Neural crest cell (in vitro differentiated cells): ENCODE data around the gene NTRK2. TPM values are rescaled to one million over a fixed set of nuclear protein-coding genes. Genes with fewer than 3 reads are reported as not detected.

Experiments used
- DNase-seq: peaks from one replicate; pipeline ENCODE4 v3.0.0; 2021; ENCODE audit warnings: low read depth, mixed read lengths, low spot score
- H3K27ac Mint-ChIP-seq: one replicate; pipeline ENCODE4 v1.8.0; 2021; ENCODE audit warnings: mild to moderate bottlenecking, mixed read lengths; ENCODE audit not compliant: unreplicated experiment
- H3K27me3 Mint-ChIP-seq: 2 replicates; pipeline ENCODE4 v1.8.0; 2021; ENCODE audit warnings: low read depth, mild to moderate bottlenecking, mixed read lengths
- H3K36me3 Mint-ChIP-seq: 2 replicates; pipeline ENCODE4 v1.8.0; 2021; ENCODE audit warnings: low read depth, mild to moderate bottlenecking, mixed read lengths
- H3K4me1 Mint-ChIP-seq: 2 replicates; pipeline ENCODE4 v1.8.0; 2021; ENCODE audit warnings: mixed read lengths
- H3K4me3 Mint-ChIP-seq: one replicate; pipeline ENCODE4 v1.8.0; 2021; ENCODE audit warnings: mild to moderate bottlenecking, mixed read lengths
- H3K9me3 Mint-ChIP-seq: 2 replicates; pipeline ENCODE4 v1.8.0; 2021; ENCODE audit warnings: mixed read lengths
- long read RNA-seq: library from polyadenylated mRNA; unstranded; transcript quantifications from one replicate; pipeline ENCODE4 v2.0.0, GENCODE V29; 2020
- total RNA-seq: library from RNA; stranded (reverse); gene quantifications from 2 replicates; pipeline ENCODE4 v1.2.1, GENCODE V29; 2021
- TF ChIP-seq, protein P1 (sequence below): fragments of 200-600 bp; sonication (generic); conservative IDR thresholded peaks from 2 replicates; pipeline ENCODE4 v1.5.0; 2021; ENCODE audit warnings: antibody characterized with exemption, mild to moderate bottlenecking

NTRK2 gene
- total RNA-seq = 20.1 and 20.6 TPM in 2 replicates
- long read RNA-seq, full-length matches to known transcripts = 26 of 61 reads
- long read RNA-seq, partial matches to known transcripts = 10 of 61 reads
- long read RNA-seq, other reads (novel, unspliced or antisense) = 25 of 61 reads

DNA sequence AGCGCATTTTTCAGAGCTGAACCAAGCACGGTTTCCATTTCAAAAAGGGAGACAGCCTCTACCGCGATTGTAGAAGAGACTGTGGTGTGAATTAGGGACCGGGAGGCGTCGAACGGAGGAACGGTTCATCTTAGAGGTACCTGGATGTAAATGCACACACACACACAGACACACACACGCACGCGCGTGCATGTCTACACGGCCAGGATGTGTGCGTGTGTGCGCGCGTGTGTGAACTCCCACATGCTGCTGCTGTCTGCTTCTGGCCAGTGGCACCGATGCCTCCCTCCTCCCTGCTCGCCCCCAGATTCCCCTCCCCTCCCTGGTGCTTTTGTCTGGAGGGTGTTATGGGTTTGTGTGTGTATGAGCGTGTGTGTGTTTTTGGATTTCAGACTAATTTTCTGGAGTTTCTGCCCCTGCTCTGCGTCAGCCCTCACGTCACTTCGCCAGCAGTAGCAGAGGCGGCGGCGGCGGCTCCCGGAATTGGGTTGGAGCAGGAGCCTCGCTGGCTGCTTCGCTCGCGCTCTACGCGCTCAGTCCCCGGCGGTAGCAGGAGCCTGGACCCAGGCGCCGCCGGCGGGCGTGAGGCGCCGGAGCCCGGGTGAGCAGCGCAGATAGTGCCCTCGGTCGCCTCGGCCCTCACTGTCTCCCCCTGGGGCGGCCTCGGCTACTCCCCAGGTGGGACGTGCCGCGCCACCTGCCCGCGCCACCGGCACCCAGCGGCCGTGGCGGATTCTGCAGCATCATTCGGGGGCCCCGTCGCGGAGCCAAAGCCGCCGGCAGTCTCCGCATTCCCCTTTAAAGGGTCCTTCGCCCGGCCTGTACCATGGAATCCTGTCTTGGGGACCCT, at the start of gene NTRK2:
TSS of gene NTRK2 (plus strand) at position 442 of the 850 bp plus-strand sequence. CDS start 1,020 bp downstream, outside the sequence.
- Mint-ChIP-seq H3K36me3 (peaks cover 4% of the 10 kb centered on the region), H3K27me3 (peaks cover 64% of the 10 kb centered on the region), H3K27ac (peak within 1 kb of the TSS; percentile 58), H3K4me3 (peak within 1 kb of the TSS; percentile 98), H3K9me3 (peaks cover 7% of the 10 kb centered on the region), H3K4me1 (peaks cover 41% of the 10 kb centered on the region)
- peak; percentile 40 for DNase-seq
- TF ChIP-seq, protein P1, sequence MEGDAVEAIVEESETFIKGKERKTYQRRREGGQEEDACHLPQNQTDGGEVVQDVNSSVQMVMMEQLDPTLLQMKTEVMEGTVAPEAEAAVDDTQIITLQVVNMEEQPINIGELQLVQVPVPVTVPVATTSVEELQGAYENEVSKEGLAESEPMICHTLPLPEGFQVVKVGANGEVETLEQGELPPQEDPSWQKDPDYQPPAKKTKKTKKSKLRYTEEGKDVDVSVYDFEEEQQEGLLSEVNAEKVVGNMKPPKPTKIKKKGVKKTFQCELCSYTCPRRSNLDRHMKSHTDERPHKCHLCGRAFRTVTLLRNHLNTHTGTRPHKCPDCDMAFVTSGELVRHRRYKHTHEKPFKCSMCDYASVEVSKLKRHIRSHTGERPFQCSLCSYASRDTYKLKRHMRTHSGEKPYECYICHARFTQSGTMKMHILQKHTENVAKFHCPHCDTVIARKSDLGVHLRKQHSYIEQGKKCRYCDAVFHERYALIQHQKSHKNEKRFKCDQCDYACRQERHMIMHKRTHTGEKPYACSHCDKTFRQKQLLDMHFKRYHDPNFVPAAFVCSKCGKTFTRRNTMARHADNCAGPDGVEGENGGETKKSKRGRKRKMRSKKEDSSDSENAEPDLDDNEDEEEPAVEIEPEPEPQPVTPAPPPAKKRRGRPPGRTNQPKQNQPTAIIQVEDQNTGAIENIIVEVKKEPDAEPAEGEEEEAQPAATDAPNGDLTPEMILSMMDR = peak; percentile 61

- Mint-ChIP-seq H3K27me3 (no peaks in the 10 kb centered on the region), H3K4me3 (no peak overlapping the region), H3K27ac (no peak overlapping the region), H3K4me1 (no peaks in the 10 kb centered on the region), H3K9me3 (no peaks in the 10 kb centered on the region), H3K36me3 (no peaks in the 10 kb centered on the region)
- DNase-seq = no peak
- TF ChIP-seq, protein P1 = no peak
These were observed 49.2 kb upstream of the NTRK2 start for GRCh38 chr9:84620338-84620737.

DNA sequence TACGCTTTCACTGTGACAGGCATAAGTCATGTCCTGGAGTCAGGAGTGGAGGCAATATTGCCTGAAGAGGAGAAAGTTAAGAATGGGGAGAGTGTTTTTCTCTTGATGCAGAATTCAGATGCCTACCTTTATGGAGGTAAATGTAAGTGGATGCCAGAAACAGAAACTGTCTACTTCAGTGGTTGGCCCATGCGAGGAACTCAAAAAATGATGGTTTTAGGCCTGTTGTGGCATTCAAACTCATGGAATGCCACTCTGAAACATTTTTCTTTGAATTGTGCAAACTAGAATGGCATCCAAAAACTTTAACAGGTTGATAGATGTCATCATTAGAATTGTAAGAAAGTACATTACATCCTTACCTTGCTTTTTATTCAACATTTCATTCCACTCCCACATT, 47.7 kb upstream of the NTRK2 start:
- DNase-seq = no peak
- Mint-ChIP-seq H3K4me1 (no peaks in the 10 kb centered on the region), H3K4me3 (no peak overlapping the region), H3K27me3 (no peaks in the 10 kb centered on the region), H3K36me3 (no peaks in the 10 kb centered on the region), H3K9me3 (no peaks in the 10 kb centered on the region), H3K27ac (no peak overlapping the region)
- TF ChIP-seq, protein P1 = no peak

DNA sequence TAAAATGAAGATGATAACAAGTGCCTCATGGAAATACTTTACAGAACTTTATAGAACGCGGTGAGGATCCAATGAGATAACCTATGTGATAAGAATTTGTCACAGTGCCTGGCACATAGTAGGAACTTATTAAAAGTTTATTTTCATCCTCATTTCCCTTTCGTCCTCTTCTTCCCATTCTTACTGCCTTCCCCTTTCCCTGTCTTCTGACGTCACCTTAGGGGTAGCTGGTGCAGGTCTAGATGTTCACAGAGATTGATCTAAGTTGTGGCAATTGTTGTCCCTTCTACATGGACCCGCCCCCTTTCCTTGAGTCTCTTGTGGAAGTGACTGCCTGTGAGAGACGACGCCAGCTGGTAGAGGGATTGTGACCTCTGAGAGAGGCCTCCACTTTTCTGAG, 46.5 kb upstream of the NTRK2 start:
- H3K27ac Mint-ChIP-seq = no peak overlapping the region
- no peaks in the 10 kb centered on the region for H3K36me3 Mint-ChIP-seq
- no peak for DNase-seq
- H3K4me1 Mint-ChIP-seq = no peaks in the 10 kb centered on the region
- TF ChIP-seq, protein P1 = no peak
- no peak overlapping the region for H3K4me3 Mint-ChIP-seq
- no peaks in the 10 kb centered on the region for H3K27me3 Mint-ChIP-seq
- H3K9me3 Mint-ChIP-seq = no peaks in the 10 kb centered on the region

GRCh38 chr9:84636436-84636835, 33.1 kb upstream of the NTRK2 start:
- H3K4me3 Mint-ChIP-seq = no peak overlapping the region
- no peak overlapping the region for H3K27ac Mint-ChIP-seq
- H3K9me3 Mint-ChIP-seq = peaks cover 2% of the 10 kb centered on the region
- no peak for DNase-seq
- no peaks in the 10 kb centered on the region for H3K36me3 Mint-ChIP-seq
- TF ChIP-seq, protein P1 = no peak
- no peaks in the 10 kb centered on the region for H3K4me1 Mint-ChIP-seq
- peaks cover 25% of the 10 kb centered on the region for H3K27me3 Mint-ChIP-seq
